Peyer's patch (tissue), 4 donors: ENCODE results near the gene PPARGC1A.

Source experiments
- CTCF ChIP-seq, 6 experiments: fragments of 450-650 bp in 4 of 6; fragments of 200-600 bp in 2 of 6; sonication (generic) in 1 of 6; IDR thresholded peaks; one replicate each; pipeline ENCODE4 v1.5.1; 2017 to 2019; ENCODE audit warnings: antibody characterized with exemption in 6 of 6, mild to moderate bottlenecking in 3 of 6, moderate library complexity in 1 of 6
- POLR2A ChIP-seq, 2 donors: fragments of 450-650 bp; IDR thresholded peaks; one replicate each; pipeline ENCODE4 v1.5.1; 2017; ENCODE audit warnings: antibody characterized with exemption in 2 of 2, mild to moderate bottlenecking in 2 of 2, moderate library complexity in 2 of 2

- no peak for TF ChIP-seq CTCF (IDR thresholded peaks at IDR 0.05)
- no peak for TF ChIP-seq POLR2A (IDR thresholded peaks at IDR 0.05)
Observed at GRCh38 chr4:23906839-23907238, 17.0 kb upstream of the PPARGC1A start.
